ENCODE data around the gene HCRT.

Gene HCRT

GRCh38 chr17:42179911-42180410 is 5.3 kb downstream of the HCRT start:
- DNase-seq (ENCODE audit: low read depth) = peak; percentile 30
- H3K4me3 ChIP-seq (ENCODE audit: control insufficient read depth, low read depth, low read length) = no peak overlapping the region
- no peak for TF ChIP-seq CTCF (conservative IDR thresholded peaks at IDR 0.05; ENCODE audit: control insufficient read depth, insufficient read depth, low read depth, low read length)

- no peak for TF ChIP-seq CTCF (conservative IDR thresholded peaks at IDR 0.05; ENCODE audit: control insufficient read depth, insufficient read depth, low read depth, low read length)
- H3K4me3 ChIP-seq (ENCODE audit: control insufficient read depth, low read depth, low read length) = no peak overlapping the region
Observed at GRCh38 chr17:42179335-42179734, 5.9 kb downstream of the HCRT start.

DNA sequence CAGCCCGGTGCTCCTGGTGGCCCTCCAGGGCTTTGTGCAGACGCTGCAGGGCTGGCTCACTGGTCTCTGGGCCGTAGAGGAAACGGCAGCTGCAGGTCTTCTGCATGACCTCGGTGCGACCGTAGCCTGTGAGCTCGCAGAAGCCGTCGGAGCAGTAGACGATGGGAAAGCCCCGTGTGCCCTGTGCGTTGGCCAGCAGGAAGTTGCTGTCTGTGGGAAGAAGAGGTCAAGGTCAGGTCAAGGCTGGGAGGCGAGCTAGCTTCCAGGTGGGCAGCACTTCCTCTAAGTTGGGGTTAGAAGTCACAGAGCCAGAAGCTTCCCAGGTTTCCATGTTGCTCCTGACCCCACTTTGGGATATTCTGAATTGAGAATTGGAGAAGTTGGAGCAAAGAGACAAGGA is 6.4 kb downstream of the HCRT start:
- TF ChIP-seq CTCF (conservative IDR thresholded peaks at IDR 0.05; ENCODE audit: control insufficient read depth, insufficient read depth, low read depth, low read length) = no peak
- DNase-seq (ENCODE audit: low read depth) = no peak
- H3K4me3 ChIP-seq (ENCODE audit: control insufficient read depth, low read depth, low read length) = no peak overlapping the region

More at GRCh38 chr17:42179335-42179734, 5.9 kb downstream of the HCRT start:
- DNase-seq (ENCODE audit: low read depth) = no peak

DNA sequence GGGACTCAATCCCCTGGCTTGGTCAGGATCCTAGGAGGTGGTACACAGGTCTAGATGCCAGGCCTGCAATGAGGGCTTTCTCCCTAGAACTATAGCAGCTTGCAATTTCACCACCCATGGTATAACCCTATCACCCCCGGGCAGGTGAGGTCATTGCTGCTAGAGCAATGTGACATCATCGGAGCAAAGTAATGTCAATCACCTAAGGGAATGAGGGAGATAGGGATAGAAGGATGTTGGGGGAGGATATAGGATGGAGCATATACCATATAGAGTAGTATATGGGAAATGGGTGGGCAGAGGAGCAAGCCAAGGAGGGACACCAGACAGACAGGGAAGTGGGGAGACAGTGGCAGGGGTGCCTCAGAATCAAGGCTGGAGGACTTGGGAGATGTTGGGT is 7.6 kb downstream of the HCRT start:
- no peak overlapping the region for H3K4me3 ChIP-seq (ENCODE audit: control insufficient read depth, low read depth, low read length)
- DNase-seq (ENCODE audit: low read depth) = no peak
- no peak for TF ChIP-seq CTCF (conservative IDR thresholded peaks at IDR 0.05; ENCODE audit: control insufficient read depth, insufficient read depth, low read depth, low read length)

DNA sequence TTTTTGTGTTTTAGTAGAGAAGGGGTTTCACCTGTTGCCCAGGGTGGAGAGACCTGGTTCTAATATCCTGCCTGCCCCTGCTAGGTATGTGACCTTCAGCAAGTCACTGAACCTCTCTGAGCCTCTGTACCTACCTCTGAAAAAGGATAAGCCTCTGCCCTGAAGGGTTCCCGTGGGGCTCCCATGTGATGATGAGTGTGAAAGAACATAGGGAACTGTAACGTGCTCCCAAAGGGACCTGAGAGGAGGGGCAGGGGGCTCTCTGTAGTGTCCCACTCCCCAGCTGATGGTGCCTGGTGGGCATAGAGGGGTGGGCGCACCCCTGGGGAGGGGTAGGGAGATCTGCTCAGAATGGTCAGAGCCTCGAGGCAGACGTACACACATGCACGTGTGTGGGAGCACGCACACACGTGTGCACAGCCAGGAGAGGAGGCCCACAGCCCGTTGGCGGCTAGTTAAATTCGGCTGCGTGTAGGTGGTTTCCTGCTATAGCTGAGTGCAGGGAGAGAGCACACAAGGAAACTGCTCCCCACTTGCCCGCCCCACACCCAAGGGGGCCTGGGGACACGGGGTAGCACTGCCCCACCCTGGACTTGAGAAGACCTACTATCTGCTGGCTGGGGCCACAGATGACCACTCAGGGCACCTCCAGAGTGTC is 11.0 kb downstream of the HCRT start:
- no peak overlapping the region for H3K4me3 ChIP-seq (ENCODE audit: control insufficient read depth, low read depth, low read length)
- no peak for DNase-seq (ENCODE audit: low read depth)

DNA sequence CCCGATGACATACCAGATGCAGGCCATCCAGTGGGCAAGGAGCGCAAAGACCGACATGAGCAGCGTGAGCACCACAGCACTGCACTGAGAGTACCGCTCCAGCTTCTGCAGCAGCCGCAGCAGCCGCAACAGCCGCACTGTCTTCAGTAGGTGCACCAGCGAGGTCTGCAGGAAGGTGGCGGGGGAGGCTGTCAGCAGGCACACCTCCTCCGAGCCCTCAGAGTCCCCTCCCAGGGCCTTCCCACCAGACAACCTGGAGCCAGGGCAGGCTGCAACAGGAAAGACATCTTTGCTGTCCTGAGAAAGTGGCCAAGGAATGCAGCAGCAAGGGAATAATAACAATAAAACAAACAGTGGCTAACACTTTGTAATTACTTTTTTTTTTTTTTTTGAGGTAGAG is 13.4 kb downstream of the HCRT start:
- no peak for TF ChIP-seq CTCF (conservative IDR thresholded peaks at IDR 0.05; ENCODE audit: control insufficient read depth, insufficient read depth, low read depth, low read length)
- H3K4me3 ChIP-seq (ENCODE audit: control insufficient read depth, low read depth, low read length) = no peak overlapping the region
- no peak for DNase-seq (ENCODE audit: low read depth)

More for the DNA sequence above, 11.0 kb downstream of the HCRT start:
- TF ChIP-seq CTCF (conservative IDR thresholded peaks at IDR 0.05; ENCODE audit: control insufficient read depth, insufficient read depth, low read depth, low read length) = no peak
